ENCODE measurements around the gene CRTC1. TPM values are rescaled to one million over a fixed set of nuclear protein-coding genes. Genes with fewer than 3 reads are reported as not detected.
A peak's percentile ranks its signal among the peaks of the same experiment; 100 is the strongest.

The CRTC1 gene
- total and polyA plus RNA-seq, 11 donors: 3.8 to 10.2 (median 7.2) TPM

DNA sequence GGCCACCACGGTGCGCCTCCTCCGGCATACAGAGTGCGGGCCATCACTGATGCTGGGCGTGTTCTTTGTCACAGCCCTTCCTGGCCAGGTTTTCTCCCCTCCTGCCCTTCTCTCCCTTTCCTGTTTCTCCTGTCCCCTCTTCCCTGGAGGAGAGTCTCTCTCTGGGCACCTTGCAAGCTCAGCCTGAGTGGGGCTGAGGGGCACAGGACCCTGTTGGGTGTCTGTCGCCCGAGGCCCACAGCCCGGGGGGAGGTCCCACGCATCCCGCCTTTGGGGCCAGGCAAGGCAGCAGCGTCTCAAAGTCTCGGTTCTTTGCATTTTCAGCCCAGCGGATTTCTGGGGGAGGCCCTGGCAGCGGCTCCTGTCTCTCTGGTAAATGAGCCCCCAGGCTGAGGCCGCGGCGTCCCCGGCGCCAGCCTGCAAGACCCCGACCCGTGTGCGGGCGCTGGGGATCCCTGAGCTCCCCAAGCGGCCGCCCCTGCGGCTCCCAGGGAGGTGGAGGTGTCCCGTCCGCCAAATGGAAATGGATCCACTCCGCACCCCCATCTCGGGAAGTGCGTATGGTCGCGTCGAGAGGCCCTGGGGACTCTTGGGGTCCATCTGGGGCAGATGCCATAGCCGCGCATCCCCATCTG lies 60.4 kb downstream of the CRTC1 start:
- Histone ChIP-seq H3K27ac (no peak overlapping the region), H3K4me1 (peaks cover 0 to 31% (median 25%) of the 10 kb centered on the region in 12 donors)
- no peak for ATAC-seq

DNA sequence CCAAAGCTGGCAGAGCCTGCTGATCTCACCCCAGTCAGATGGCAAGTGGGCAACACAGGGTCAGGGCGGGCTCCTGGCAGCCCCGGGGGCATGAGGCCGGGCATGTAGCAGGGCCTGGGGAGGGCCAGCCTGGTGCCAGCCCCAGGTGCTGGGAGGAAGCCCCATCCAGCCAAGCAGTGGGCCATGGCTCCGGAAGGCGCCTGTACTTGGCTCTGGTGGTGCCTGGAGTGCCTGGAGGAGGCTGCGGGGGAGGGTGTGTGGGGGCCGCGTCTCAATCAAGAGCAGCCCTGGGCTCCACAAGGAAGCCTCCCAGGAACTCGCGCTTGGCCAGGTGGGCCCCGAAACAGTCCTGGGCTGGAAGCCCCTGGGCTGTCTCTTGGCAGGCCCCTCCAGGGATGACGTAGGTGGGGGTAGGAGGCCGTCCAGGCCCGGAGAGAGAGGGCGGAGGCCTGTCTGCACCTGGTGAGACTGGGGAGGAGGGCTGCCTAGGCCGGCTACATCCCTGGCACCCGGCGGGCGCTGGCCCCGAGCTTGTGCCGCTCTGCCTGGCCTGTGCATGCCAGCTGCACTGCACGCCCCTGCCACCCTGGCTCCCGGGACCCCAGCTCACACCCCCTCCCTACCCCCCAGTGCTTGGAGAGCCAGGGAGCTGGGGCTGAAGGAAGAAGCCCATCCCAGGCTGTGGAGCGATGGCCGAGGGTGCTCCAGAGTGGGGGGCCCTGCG lies 61.7 kb downstream of the CRTC1 start:
- Histone ChIP-seq H3K4me3 (no peak overlapping the region), H3K27ac (no peak overlapping the region), H3K9me3 (no peaks in the 10 kb centered on the region), H3K36me3 (peaks cover 0 to 8% (median 3%) of the 10 kb centered on the region in 9 donors), H3K27me3 (no peaks in the 10 kb centered on the region), H3K4me1 (peaks cover 0 to 31% (median 25%) of the 10 kb centered on the region in 12 donors)
- TF ChIP-seq POLR2A (IDR thresholded peaks at IDR 0.05): no peak
- TF ChIP-seq, protein P1, sequence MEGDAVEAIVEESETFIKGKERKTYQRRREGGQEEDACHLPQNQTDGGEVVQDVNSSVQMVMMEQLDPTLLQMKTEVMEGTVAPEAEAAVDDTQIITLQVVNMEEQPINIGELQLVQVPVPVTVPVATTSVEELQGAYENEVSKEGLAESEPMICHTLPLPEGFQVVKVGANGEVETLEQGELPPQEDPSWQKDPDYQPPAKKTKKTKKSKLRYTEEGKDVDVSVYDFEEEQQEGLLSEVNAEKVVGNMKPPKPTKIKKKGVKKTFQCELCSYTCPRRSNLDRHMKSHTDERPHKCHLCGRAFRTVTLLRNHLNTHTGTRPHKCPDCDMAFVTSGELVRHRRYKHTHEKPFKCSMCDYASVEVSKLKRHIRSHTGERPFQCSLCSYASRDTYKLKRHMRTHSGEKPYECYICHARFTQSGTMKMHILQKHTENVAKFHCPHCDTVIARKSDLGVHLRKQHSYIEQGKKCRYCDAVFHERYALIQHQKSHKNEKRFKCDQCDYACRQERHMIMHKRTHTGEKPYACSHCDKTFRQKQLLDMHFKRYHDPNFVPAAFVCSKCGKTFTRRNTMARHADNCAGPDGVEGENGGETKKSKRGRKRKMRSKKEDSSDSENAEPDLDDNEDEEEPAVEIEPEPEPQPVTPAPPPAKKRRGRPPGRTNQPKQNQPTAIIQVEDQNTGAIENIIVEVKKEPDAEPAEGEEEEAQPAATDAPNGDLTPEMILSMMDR (IDR thresholded peaks at IDR 0.05): no peak
- WGBS, 4 donors: 89 to 100% (median 92%) methylated on average over 10 to 26 of the region's 26 CpGs
- intact Hi-C loops (cut with DNase I): no loop called here
- DNase-seq (no peak), ATAC-seq (peak in 1 of 4 donors; percentile 6)

More for the DNA sequence above, 60.4 kb downstream of the CRTC1 start:
- no peaks in the 10 kb centered on the region for H3K9me3 ChIP-seq
- intact Hi-C loops (cut with DNase I): no loop called here
- no peak for TF ChIP-seq POLR2A (IDR thresholded peaks at IDR 0.05)
- TF ChIP-seq, protein P1 (IDR thresholded peaks at IDR 0.05): no peak
- no peaks in the 10 kb centered on the region for H3K27me3 ChIP-seq
- no peak for DNase-seq
- 83 to 92% (median 89%) methylated on average over 14 to 36 of the region's 36 CpGs for WGBS, 4 donors
- H3K4me3 ChIP-seq: no peak overlapping the region
- H3K36me3 ChIP-seq: no peaks in the 10 kb centered on the region

DNA sequence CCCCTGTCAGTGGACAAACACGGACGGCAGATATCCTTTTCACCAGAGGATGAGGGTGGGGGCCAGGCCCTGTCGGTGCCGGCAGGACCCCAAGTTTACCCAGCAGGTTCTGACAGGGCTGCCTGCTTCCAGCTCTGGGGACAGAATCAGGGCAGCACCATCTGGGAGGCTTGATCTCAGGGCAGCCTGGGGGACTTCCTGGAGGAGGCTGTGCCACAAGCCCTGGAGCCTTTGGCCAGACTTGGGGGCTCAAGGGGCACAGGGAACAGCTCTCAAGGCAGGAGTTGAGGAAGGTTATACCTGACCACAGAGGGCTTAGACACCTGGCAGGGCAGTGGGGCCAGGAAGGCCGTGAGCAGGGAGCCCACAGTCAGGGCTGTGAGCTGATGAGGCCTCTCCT lies 62.5 kb downstream of the CRTC1 start:
- intact Hi-C loops (cut with DNase I): no loop called here
- TF ChIP-seq, protein P1 (IDR thresholded peaks at IDR 0.05): no peak
- TF ChIP-seq POLR2A (IDR thresholded peaks at IDR 0.05): no peak
- Histone ChIP-seq H3K4me1 (peaks cover 0 to 27% (median 24%) of the 10 kb centered on the region in 12 donors), H3K27me3 (no peaks in the 10 kb centered on the region), H3K9me3 (no peaks in the 10 kb centered on the region), H3K36me3 (peaks cover 0 to 15% (median 6%) of the 10 kb centered on the region in 9 donors), H3K27ac (no peak overlapping the region), H3K4me3 (no peak overlapping the region)
- WGBS, 4 donors: 88 to 100% (median 92%) methylated on average over 4 to 5 of the region's 5 CpGs
- ATAC-seq (no peak), DNase-seq (no peak)

All from heart left ventricle (tissue), 16 donors.